Measurements from ENCODE around the gene KDM6B.
"Not testable (repeated sequence)": the region's sequence is repeated elsewhere in the genome, so short reads cannot be mapped to it uniquely, and the experiment has no call there.

Gene KDM6B

GRCh38 chr17:7853691-7854038 is 19.6 kb downstream of the KDM6B start:
- DNase-seq = no peak

GRCh38 chr17:7854078-7854777 is 20.2 kb downstream of the KDM6B start:
- no peak for DNase-seq

- no peak for DNase-seq
Measured at GRCh38 chr17:7854851-7855659, 21.0 kb downstream of the KDM6B start, which contains the start of gene TMEM88. Gene TMEM88 (plus strand): TSS chr17:7855066. CDS start chr17:7855075, 9 bp downstream.

GRCh38 chr17:7855660-7856010 is 21.6 kb downstream of the KDM6B start:
- DNase-seq = no peak

- peak; percentile 50 for DNase-seq
Measured at GRCh38 chr17:7856011-7856810, 22.2 kb downstream of the KDM6B start.

GRCh38 chr17:7856811-7857712 is 23.0 kb downstream of the KDM6B start, which contains the start of gene NAA38:
Gene NAA38 (minus strand): TSS chr17:7857559. CDS start chr17:7857463, 96 bp downstream.
- DNase-seq = peak; percentile 98

GRCh38 chr17:7857713-7858521 is 23.9 kb downstream of the KDM6B start, which contains the start of gene CYB5D1:
Gene CYB5D1 (plus strand): TSS chr17:7858003. CDS start chr17:7858135, 132 bp downstream.
- peak; percentile 93 for DNase-seq

- peak; percentile 55 for DNase-seq
Measured at GRCh38 chr17:7858522-7858810, 24.4 kb downstream of the KDM6B start.

- DNase-seq = no peak
Measured at GRCh38 chr17:7859028-7859427, 25.0 kb downstream of the KDM6B start.

- DNase-seq = no peak
Measured at GRCh38 chr17:7862692-7863437, 28.8 kb downstream of the KDM6B start.

- DNase-seq = not testable (repeated sequence)
Measured at GRCh38 chr17:7864384-7864783, 30.4 kb downstream of the KDM6B start.

- no peak for DNase-seq
Measured at GRCh38 chr17:7864995-7865650, 31.1 kb downstream of the KDM6B start.

- DNase-seq = no peak
Measured at GRCh38 chr17:7867881-7868329, 33.9 kb downstream of the KDM6B start.

- no peak for DNase-seq
Measured at GRCh38 chr17:7873051-7873450, 39.0 kb downstream of the KDM6B start.

GRCh38 chr17:7875804-7876370 is 41.9 kb downstream of the KDM6B start:
- no peak for DNase-seq

- DNase-seq = no peak
Measured at GRCh38 chr17:7878234-7878633, 44.2 kb downstream of the KDM6B start.

GRCh38 chr17:7880076-7880868 is 46.3 kb downstream of the KDM6B start:
- DNase-seq = no peak

GRCh38 chr17:7881276-7882054 is 47.4 kb downstream of the KDM6B start:
- DNase-seq = no peak
